ENCODE measurements around the gene CCL2.
A peak's percentile ranks its signal among the peaks of the same experiment; 100 is the strongest.

Gene CCL2

DNA sequence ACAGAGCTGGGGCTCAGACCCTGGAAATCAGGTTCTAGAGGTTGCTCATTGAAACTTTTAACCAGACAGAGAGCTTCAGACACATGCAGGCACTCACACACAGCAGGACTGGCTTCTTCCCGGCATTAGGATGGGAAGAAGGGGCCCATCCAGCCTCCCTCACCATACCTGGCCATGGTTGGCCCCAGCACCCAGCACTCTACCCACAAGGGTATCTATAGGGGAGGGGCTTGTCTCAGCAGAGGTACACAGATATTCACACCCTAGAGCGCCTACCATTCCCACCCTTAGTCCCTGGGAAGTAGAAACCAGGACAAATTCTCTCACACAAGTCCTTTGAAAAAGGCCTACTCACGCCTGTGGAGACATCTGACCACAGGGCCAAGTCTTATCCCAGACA lies 20.5 kb upstream of the CCL2 start:
- Mint-ChIP-seq H3K4me1 (peaks cover 58% of the 10 kb centered on the region), H3K36me3 (ENCODE audit: low read depth) (no peaks in the 10 kb centered on the region), H3K27me3 (ENCODE audit: low read depth) (peaks cover 5% of the 10 kb centered on the region), H3K4me3 (no peak overlapping the region), H3K9me3 (peaks cover 6% of the 10 kb centered on the region), H3K27ac (peak overlapping the region in 1 of 3 experiments; percentile 90)
- TF ChIP-seq, protein P1, sequence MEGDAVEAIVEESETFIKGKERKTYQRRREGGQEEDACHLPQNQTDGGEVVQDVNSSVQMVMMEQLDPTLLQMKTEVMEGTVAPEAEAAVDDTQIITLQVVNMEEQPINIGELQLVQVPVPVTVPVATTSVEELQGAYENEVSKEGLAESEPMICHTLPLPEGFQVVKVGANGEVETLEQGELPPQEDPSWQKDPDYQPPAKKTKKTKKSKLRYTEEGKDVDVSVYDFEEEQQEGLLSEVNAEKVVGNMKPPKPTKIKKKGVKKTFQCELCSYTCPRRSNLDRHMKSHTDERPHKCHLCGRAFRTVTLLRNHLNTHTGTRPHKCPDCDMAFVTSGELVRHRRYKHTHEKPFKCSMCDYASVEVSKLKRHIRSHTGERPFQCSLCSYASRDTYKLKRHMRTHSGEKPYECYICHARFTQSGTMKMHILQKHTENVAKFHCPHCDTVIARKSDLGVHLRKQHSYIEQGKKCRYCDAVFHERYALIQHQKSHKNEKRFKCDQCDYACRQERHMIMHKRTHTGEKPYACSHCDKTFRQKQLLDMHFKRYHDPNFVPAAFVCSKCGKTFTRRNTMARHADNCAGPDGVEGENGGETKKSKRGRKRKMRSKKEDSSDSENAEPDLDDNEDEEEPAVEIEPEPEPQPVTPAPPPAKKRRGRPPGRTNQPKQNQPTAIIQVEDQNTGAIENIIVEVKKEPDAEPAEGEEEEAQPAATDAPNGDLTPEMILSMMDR (IDR thresholded peaks at IDR 0.05; ENCODE audit: unreplicated experiment in 3 of 3) = no peak

DNA sequence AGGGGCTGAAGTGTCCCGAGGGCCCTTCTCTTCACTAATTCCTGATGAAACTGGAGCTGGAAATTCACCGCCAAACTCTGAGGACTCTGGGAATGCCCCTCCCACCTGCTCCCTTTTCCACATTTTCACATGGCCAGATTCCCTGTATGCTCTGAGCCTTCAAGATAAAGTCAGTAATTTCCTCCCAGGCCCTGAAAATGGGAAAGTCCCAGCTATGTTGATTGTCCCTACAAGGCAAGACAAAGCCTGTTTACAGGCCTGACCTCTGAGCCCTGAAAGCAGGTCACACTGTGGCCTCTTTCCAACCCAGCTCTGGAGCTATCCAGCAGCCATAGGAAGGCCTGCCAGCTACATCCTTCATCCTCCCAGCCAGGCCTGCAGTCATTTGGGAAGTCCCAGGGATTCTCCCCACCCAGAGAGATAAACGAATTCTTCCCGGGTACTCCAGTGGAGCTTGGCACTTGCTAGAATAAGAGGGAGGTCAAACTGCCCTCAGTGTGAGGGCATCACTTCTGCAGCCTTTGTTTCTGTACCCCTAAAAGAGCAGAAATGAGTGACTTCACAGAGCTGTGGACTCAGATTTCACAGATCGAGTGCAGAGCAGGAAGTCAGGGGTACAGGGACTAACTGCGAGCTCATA lies 19.6 kb upstream of the CCL2 start:
- Mint-ChIP-seq H3K4me1 (peaks cover 66% of the 10 kb centered on the region), H3K27me3 (ENCODE audit: low read depth) (peaks cover 4% of the 10 kb centered on the region), H3K4me3 (no peak overlapping the region), H3K27ac (peak overlapping the region in 2 of 3 experiments; percentile 86 to 90), H3K36me3 (ENCODE audit: low read depth) (no peaks in the 10 kb centered on the region), H3K9me3 (peaks cover 4% of the 10 kb centered on the region)
- TF ChIP-seq, protein P1 (IDR thresholded peaks at IDR 0.05; ENCODE audit: unreplicated experiment in 3 of 3) = no peak

DNA sequence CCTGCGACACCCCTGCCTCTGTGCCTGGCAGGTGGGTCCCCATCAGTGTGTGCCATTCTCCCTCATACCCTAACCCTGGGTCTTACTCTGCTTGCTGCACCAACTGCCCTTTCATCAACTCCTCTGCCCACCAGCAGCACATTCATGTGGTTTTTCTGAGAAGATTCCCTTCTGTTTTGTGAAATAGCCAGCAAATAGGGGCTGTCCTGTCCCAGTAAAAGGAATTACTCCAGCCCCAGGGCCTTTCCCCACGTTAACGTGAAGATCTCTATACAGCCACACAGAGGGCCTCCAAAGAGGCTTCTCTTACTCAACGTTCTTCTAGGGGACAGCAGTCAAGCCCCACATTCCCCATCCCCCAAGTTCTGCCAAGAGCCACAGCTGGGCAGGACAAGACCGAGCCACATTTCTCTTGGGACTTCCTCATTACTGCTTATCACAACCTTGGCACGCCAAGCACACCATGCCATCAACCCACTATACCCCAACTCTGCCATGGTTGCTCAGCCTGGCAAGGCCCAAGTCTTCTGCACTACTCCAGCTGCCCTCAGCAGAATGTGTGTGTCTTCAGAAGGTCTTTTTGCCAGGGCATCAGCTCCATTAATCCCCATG lies 18.7 kb upstream of the CCL2 start:
- Mint-ChIP-seq H3K4me1 (peaks cover 73% of the 10 kb centered on the region), H3K27me3 (ENCODE audit: low read depth) (no peaks in the 10 kb centered on the region), H3K9me3 (no peaks in the 10 kb centered on the region), H3K4me3 (no peak overlapping the region), H3K36me3 (ENCODE audit: low read depth) (no peaks in the 10 kb centered on the region), H3K27ac (peak overlapping the region in 1 of 3 experiments; percentile 90)
- TF ChIP-seq, protein P1 (IDR thresholded peaks at IDR 0.05; ENCODE audit: unreplicated experiment in 3 of 3) = no peak

DNA sequence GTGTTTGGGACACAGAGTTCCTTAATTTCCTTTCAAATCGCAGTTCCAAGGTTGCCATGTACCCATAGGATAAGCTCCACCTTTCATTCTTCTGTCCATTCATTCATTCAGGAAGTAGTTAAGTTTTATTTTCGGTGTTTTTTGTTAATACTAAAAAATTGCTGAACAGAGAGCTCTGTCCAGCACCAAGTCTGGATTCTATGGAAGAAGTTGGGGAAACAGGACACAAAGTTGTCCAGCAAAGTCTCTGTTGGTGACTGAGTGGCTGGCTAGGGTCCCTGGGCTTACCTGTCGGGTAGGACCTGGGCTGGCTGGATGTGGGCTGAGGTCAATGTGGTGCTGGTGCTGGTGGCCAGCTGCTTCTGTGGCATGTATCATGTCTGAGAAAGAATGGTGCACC lies 17.6 kb upstream of the CCL2 start:
- no peaks in the 10 kb centered on the region for H3K27me3 Mint-ChIP-seq (ENCODE audit: low read depth)

DNA sequence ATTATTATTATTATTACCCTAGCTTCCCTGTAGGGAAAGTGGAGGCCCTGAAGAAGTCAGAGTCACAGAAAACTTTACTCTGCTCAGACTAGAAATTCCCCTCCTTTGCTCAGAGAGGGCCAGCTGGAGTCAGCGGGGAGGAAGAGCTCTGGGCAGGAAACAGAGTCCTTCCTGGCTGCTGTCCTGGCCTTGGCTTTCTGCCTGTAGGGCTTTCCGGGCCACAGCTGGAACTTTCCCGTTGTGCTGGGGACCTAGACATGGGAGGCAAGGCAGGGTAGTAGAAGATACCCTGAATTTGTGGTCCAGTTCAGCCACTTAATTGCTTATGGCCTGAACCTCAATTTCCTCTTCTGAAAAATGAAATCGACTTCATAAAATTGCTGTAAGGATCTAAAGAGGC lies 14.0 kb upstream of the CCL2 start:
- Mint-ChIP-seq H3K36me3 (ENCODE audit: low read depth) (no peaks in the 10 kb centered on the region), H3K4me3 (no peak overlapping the region), H3K9me3 (no peaks in the 10 kb centered on the region), H3K27me3 (ENCODE audit: low read depth) (no peaks in the 10 kb centered on the region), H3K4me1 (peaks cover 53% of the 10 kb centered on the region), H3K27ac (peak overlapping the region in 2 of 3 experiments; percentile 53 to 61)
- TF ChIP-seq, protein P1 (IDR thresholded peaks at IDR 0.05; ENCODE audit: unreplicated experiment in 3 of 3) = no peak

More for the DNA sequence above, 17.6 kb upstream of the CCL2 start:
- H3K4me3 Mint-ChIP-seq = no peak overlapping the region
- no peaks in the 10 kb centered on the region for H3K9me3 Mint-ChIP-seq
- H3K4me1 Mint-ChIP-seq = peaks cover 80% of the 10 kb centered on the region
- H3K27ac Mint-ChIP-seq = peak overlapping the region in 2 of 3 experiments; percentile 39 to 71
- H3K36me3 Mint-ChIP-seq (ENCODE audit: low read depth) = no peaks in the 10 kb centered on the region
- TF ChIP-seq, protein P1 (IDR thresholded peaks at IDR 0.05; ENCODE audit: unreplicated experiment in 3 of 3) = no peak
